ENCODE measurements around the gene CYB561A3.

The CYB561A3 gene

GRCh38 chr11:61353131-61354067 lies 8.3 kb downstream of the CYB561A3 start:
- in situ Hi-C loops (cut with HindIII; ENCODE audit: low sequenced_read_pairs), result no loop called here
- DNase-seq (ENCODE audit: low read depth), result no peak
- TF ChIP-seq CTCF (IDR thresholded peaks at IDR 0.05; ENCODE audit: low read depth, low read length, missing control alignments), result no peak
- H3K4me3 ChIP-seq (ENCODE audit: low read depth, low read length), result no peak overlapping the region

- no peak for TF ChIP-seq CTCF (IDR thresholded peaks at IDR 0.05; ENCODE audit: low read depth, low read length, missing control alignments)
- H3K4me3 ChIP-seq (ENCODE audit: low read depth, low read length), result no peak overlapping the region
- in situ Hi-C loops (cut with HindIII; ENCODE audit: low sequenced_read_pairs), result no loop called here
- DNase-seq (ENCODE audit: low read depth), result no peak
Observed at GRCh38 chr11:61352038-61352437, 9.6 kb downstream of the CYB561A3 start.

GRCh38 chr11:61350803-61351202 lies 10.9 kb downstream of the CYB561A3 start:
- no peak for TF ChIP-seq CTCF (IDR thresholded peaks at IDR 0.05; ENCODE audit: low read depth, low read length, missing control alignments)
- in situ Hi-C loops (cut with HindIII; ENCODE audit: low sequenced_read_pairs), result no loop called here
- no peak overlapping the region for H3K4me3 ChIP-seq (ENCODE audit: low read depth, low read length)
- no peak for DNase-seq (ENCODE audit: low read depth)

- no peak overlapping the region for H3K4me3 ChIP-seq (ENCODE audit: low read depth, low read length)
- no peak for TF ChIP-seq CTCF (IDR thresholded peaks at IDR 0.05; ENCODE audit: low read depth, low read length, missing control alignments)
- in situ Hi-C loops (cut with HindIII; ENCODE audit: low sequenced_read_pairs), result no loop called here
- no peak for DNase-seq (ENCODE audit: low read depth)
Observed at GRCh38 chr11:61350336-61350735, 11.3 kb downstream of the CYB561A3 start.

- no peak for TF ChIP-seq CTCF (IDR thresholded peaks at IDR 0.05; ENCODE audit: low read depth, low read length, missing control alignments)
- DNase-seq (ENCODE audit: low read depth), result no peak
- H3K4me3 ChIP-seq (ENCODE audit: low read depth, low read length), result no peak overlapping the region
- in situ Hi-C loops (cut with HindIII; ENCODE audit: low sequenced_read_pairs), result no loop called here
Observed at GRCh38 chr11:61349916-61350315, 11.8 kb downstream of the CYB561A3 start.

- in situ Hi-C loops (cut with HindIII; ENCODE audit: low sequenced_read_pairs), result no loop called here
- no peak overlapping the region for H3K4me3 ChIP-seq (ENCODE audit: low read depth, low read length)
- TF ChIP-seq CTCF (IDR thresholded peaks at IDR 0.05; ENCODE audit: low read depth, low read length, missing control alignments), result no peak
- no peak for DNase-seq (ENCODE audit: low read depth)
Observed at GRCh38 chr11:61349189-61349751, 12.4 kb downstream of the CYB561A3 start.
